Suprapubic skin (tissue), 4 donors: Measurements from ENCODE around the gene SLIT1.

Source experiments
- EP300 ChIP-seq: sonication (generic); formaldehyde crosslinking; IDR thresholded peaks from one replicate; pipeline ENCODE4 v1.6.1; 2017; ENCODE audit warnings: antibody characterized with exemption
- POLR2A ChIP-seq, 2 donors: fragments of 450-650 bp; IDR thresholded peaks; one replicate each; pipeline ENCODE4 v1.6.1; 2017; ENCODE audit warnings: antibody characterized with exemption in 2 of 2, mild to moderate bottlenecking in 2 of 2, moderate library complexity in 2 of 2
- POLR2AphosphoS5 ChIP-seq, 3 donors: sonication (generic); formaldehyde crosslinking; IDR thresholded peaks; one replicate each; pipeline ENCODE4 v1.6.1; 2017; ENCODE audit warnings: antibody characterized with exemption in 3 of 3
- TF ChIP-seq, protein P1 (sequence below), 2 donors: fragments of 200-600 bp in 1 of 2; fragments of 450-650 bp in 1 of 2; sonication (generic) in 1 of 2; IDR thresholded peaks; one replicate each; pipeline ENCODE4 v1.5.1; 2016 to 2019; ENCODE audit warnings: antibody characterized with exemption in 2 of 2, mild to moderate bottlenecking in 1 of 2, moderate library complexity in 1 of 2

DNA sequence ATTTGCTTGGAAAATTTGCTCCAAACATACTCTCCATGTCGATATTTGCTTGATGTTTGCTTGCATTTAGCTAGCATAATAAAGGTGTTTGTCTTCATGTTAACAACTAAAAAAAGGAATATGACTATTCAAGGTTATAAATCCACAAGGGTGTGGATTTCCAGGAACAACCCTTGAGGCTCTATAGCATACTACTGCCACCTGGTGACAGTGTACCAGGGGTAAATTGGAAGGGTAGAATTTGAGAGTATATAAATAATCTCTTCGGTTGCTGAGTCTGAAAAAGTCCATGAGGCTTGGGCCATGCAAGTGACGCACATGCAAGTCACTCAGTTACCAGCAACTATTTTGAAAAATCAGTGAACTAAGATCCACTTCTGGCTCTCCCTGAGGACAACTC is 68.4 kb downstream of the SLIT1 start:
- TF ChIP-seq POLR2AphosphoS5 (IDR thresholded peaks at IDR 0.05) (no peak), POLR2A (IDR thresholded peaks at IDR 0.05) (no peak), EP300 (no peak)
- TF ChIP-seq, protein P1, sequence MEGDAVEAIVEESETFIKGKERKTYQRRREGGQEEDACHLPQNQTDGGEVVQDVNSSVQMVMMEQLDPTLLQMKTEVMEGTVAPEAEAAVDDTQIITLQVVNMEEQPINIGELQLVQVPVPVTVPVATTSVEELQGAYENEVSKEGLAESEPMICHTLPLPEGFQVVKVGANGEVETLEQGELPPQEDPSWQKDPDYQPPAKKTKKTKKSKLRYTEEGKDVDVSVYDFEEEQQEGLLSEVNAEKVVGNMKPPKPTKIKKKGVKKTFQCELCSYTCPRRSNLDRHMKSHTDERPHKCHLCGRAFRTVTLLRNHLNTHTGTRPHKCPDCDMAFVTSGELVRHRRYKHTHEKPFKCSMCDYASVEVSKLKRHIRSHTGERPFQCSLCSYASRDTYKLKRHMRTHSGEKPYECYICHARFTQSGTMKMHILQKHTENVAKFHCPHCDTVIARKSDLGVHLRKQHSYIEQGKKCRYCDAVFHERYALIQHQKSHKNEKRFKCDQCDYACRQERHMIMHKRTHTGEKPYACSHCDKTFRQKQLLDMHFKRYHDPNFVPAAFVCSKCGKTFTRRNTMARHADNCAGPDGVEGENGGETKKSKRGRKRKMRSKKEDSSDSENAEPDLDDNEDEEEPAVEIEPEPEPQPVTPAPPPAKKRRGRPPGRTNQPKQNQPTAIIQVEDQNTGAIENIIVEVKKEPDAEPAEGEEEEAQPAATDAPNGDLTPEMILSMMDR (IDR thresholded peaks at IDR 0.05): no peak
